GM12874 (cell line): ENCODE measurements around the gene SAP25.

ENCODE experiments used
- CTCF ChIP-seq: IDR thresholded peaks from 2 replicates; pipeline ENCODE4 v1.5.1; 2011; ENCODE audit warnings: low read depth, mild to moderate bottlenecking, control low read depth, low read length, moderate library complexity; ENCODE audit not compliant: insufficient read depth

The SAP25 gene

GRCh38 chr7:100567031-100567730 lies 6.5 kb downstream of the SAP25 start:
- no peak for TF ChIP-seq CTCF

GRCh38 chr7:100566018-100566531 lies 7.6 kb downstream of the SAP25 start:
- TF ChIP-seq CTCF: no peak

- TF ChIP-seq CTCF: no peak
Measured at GRCh38 chr7:100565133-100565571, 8.5 kb downstream of the SAP25 start.

- TF ChIP-seq CTCF: peak; percentile 96
Measured at GRCh38 chr7:100563809-100564400, 9.8 kb downstream of the SAP25 start.

- no peak for TF ChIP-seq CTCF
Measured at GRCh38 chr7:100563100-100563564, 10.6 kb downstream of the SAP25 start.

GRCh38 chr7:100562195-100563099 lies 11.3 kb downstream of the SAP25 start:
- no peak for TF ChIP-seq CTCF
